Keratinocyte (primary cell): ENCODE measurements around the gene LY6G5B. TPM values are rescaled to one million over a fixed set of nuclear protein-coding genes. Genes with fewer than 3 reads are reported as not detected.

ENCODE experiments used
- DNase-seq: peaks from one replicate; pipeline ENCODE4 v3.0.0-alpha.2; 2011; ENCODE audit warnings: low read depth, missing footprints, low spot score
- FAIRE-seq: peaks from 2 replicates; lab custom pipeline; 2011; peaks lifted over from hg19 to GRCh38; lab: Jason Lieb, UNC
- H2AFZ ChIP-seq: 2 replicates; pipeline ENCODE4 v1.6.0; 2012; ENCODE audit warnings: low read length, control low read depth, inconsistent platforms; ENCODE audit not compliant: control insufficient read depth
- H3K27ac ChIP-seq: 2 replicates; pipeline ENCODE4 v1.5.1; 2011; ENCODE audit warnings: low read length; ENCODE audit not compliant: control insufficient read depth, insufficient read depth
- H3K27me3 ChIP-seq: 3 replicates; pipeline ENCODE4 v1.6.0; 2011; ENCODE audit warnings: low read length; ENCODE audit not compliant: control insufficient read depth, insufficient read depth; ENCODE audit errors: extremely low read depth
- H3K36me3 ChIP-seq, 2 experiments: 2 replicates in 1 of 2; 3 replicates in 1 of 2; pipeline ENCODE4 v1.5.1; 2011; ENCODE audit warnings: low read length in 2 of 2, mild to moderate bottlenecking in 1 of 2; ENCODE audit not compliant: control insufficient read depth in 2 of 2, insufficient read depth in 2 of 2; ENCODE audit errors: extremely low read depth in 1 of 2
- H3K4me1 ChIP-seq: 3 replicates; pipeline ENCODE4 v1.5.1; 2011; ENCODE audit warnings: low read length; ENCODE audit not compliant: control insufficient read depth, insufficient read depth; ENCODE audit errors: extremely low read depth
- H3K4me2 ChIP-seq: 3 replicates; pipeline ENCODE4 v1.6.0; 2011; ENCODE audit warnings: low read depth, low read length; ENCODE audit not compliant: control insufficient read depth, insufficient read depth; ENCODE audit errors: extremely low read depth
- H3K4me3 ChIP-seq, 3 experiments: fragments of 200-600 bp in 1 of 3; sonication (generic) in 1 of 3; 2 replicates in 2 of 3; 3 replicates in 1 of 3; pipeline ENCODE4 v1.5.1; 2011 to 2016; ENCODE audit warnings: low read length in 3 of 3, mild to moderate bottlenecking in 3 of 3, control low read depth in 2 of 3, inconsistent platforms in 1 of 3, low read depth in 1 of 3, mixed read lengths in 1 of 3, mixed run types in 1 of 3, moderate library complexity in 1 of 3; ENCODE audit not compliant: control insufficient read depth in 2 of 3, insufficient read depth in 2 of 3; ENCODE audit errors: extremely low read depth in 1 of 3
- H3K79me2 ChIP-seq: 2 replicates; pipeline ENCODE4 v1.6.0; 2012; ENCODE audit warnings: low read length; ENCODE audit not compliant: control insufficient read depth, insufficient read depth
- H3K9ac ChIP-seq: 3 replicates; pipeline ENCODE4 v1.6.0; 2011; ENCODE audit warnings: low read length; ENCODE audit not compliant: control insufficient read depth, insufficient read depth; ENCODE audit errors: extremely low read depth
- H3K9me1 ChIP-seq: 3 replicates; pipeline ENCODE4 v1.6.0; 2011; ENCODE audit warnings: low read length; ENCODE audit not compliant: control insufficient read depth, insufficient read depth; ENCODE audit errors: extremely low read depth
- H3K9me3 ChIP-seq: 2 replicates; pipeline ENCODE4 v1.5.1; 2012; ENCODE audit warnings: low read depth, low read length; ENCODE audit not compliant: control insufficient read depth
- H4K20me1 ChIP-seq: 3 replicates; pipeline ENCODE4 v1.6.0; 2011; ENCODE audit warnings: low read length; ENCODE audit not compliant: control insufficient read depth, insufficient read depth; ENCODE audit errors: extremely low read depth
- CTCF ChIP-seq, 3 experiments: IDR thresholded peaks in 1 of 3; conservative IDR thresholded peaks in 1 of 3; optimal IDR thresholded peaks in 1 of 3; 2 replicates in 2 of 3; 3 replicates in 1 of 3; pipeline versions ENCODE3 to v1.5.1; 2011; ENCODE audit warnings: low read length in 3 of 3, mild to moderate bottlenecking in 3 of 3, moderate library complexity in 2 of 3, control low read depth in 1 of 3, inconsistent platforms in 1 of 3; ENCODE audit not compliant: insufficient read depth in 2 of 3; ENCODE audit errors: extremely low read depth in 1 of 3
- EZH2 ChIP-seq: IDR thresholded peaks from one replicate; pipeline ENCODE4 v1.6.1; 2012; ENCODE audit warnings: inconsistent platforms, mild to moderate bottlenecking, low read length, moderate library complexity
- dilution Hi-C: fragments of 300-500 bp; cut with MboI; formaldehyde crosslinking; loops from one replicate; pipeline ENCODE4 v1.7.0; 2020; ENCODE audit warnings: low sequenced_read_pairs; ENCODE audit not compliant: extremely low pct_ligation_motif_present
- polyA plus RNA-seq, 5 experiments: library from polyadenylated mRNA; depleted of rRNA in 3 of 5; stranded (reverse) in 3 of 5; stranded (forward) in 1 of 5; unstranded in 1 of 5; fragments of >200 nt; gene quantifications; 1 replicate in 1 of 5; 2 replicates in 3 of 5; 3 replicates in 1 of 5; pipeline versions ENCODE4 v1.2.1 to v1.2.3, GENCODE V29; 2011 to 2012; ENCODE audit warnings: missing spikeins in 2 of 5, low read depth in 1 of 5, low replicate concordance in 1 of 5

LY6G5B gene
- polyA plus RNA-seq, 1 donor (not counting 4 experiments of a cell fraction or from before 2014, with no cell fraction given), result 5.2 TPM

DNA sequence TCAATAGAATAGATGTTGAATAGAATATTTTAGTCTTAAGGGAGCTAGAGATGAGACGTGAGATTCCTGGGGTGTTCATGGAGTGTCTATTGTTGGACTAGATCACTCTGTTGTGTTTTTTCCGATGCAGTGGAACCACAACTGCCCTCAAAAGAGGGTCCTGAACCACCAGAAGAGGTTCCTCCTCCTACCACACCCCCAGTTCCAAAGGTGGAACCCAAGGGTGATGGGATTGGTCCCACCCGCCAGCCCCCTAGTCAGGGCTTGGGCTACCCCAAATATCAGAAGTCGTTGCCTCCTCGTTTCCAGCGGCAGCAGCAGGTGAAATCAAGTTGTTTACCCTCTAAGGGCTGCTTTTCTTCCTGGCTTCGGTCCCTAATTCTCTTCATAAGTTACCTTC is 40.8 kb upstream of the LY6G5B start:
- Histone ChIP-seq H3K4me1 (no peaks in the 10 kb centered on the region), H3K27me3 (no peaks in the 10 kb centered on the region), H3K9ac (no peak overlapping the region), H3K4me3 (no peak overlapping the region), H3K9me3 (no peaks in the 10 kb centered on the region), H3K9me1 (no peaks in the 10 kb centered on the region), H2AFZ (no peak overlapping the region), H3K36me3 (peaks cover 81 to 93% of the 10 kb centered on the region in 2 experiments), H3K27ac (no peak overlapping the region), H3K79me2 (peaks cover 70% of the 10 kb centered on the region), H3K4me2 (no peak overlapping the region), H4K20me1 (peaks cover 17% of the 10 kb centered on the region)
- dilution Hi-C loops, result no loop called here
- DNase-seq, result no peak
- no peak for FAIRE-seq
- TF ChIP-seq EZH2, result no peak
- no peak for TF ChIP-seq CTCF (optimal IDR thresholded peaks at IDR 0.05 in 1 of 3, IDR thresholded peaks at IDR 0.05 in 1 of 3, conservative IDR thresholded peaks at IDR 0.05 in 1 of 3; ENCODE audit: extremely low read depth in 1 of 3, insufficient read depth in 2 of 3, low read length in 3 of 3)

GRCh38 chr6:31630177-31630934 is 39.4 kb upstream of the LY6G5B start:
- Histone ChIP-seq H3K4me1 (no peaks in the 10 kb centered on the region), H3K27ac (no peak overlapping the region), H3K9me3 (no peaks in the 10 kb centered on the region), H3K9me1 (no peaks in the 10 kb centered on the region), H3K9ac (no peak overlapping the region), H3K4me2 (no peak overlapping the region), H3K36me3 (peaks cover 84 to 92% of the 10 kb centered on the region in 2 experiments), H3K79me2 (peaks cover 57% of the 10 kb centered on the region), H4K20me1 (peaks cover 15% of the 10 kb centered on the region), H3K27me3 (no peaks in the 10 kb centered on the region), H3K4me3 (no peak overlapping the region), H2AFZ (no peak overlapping the region)
- DNase-seq (no peak), FAIRE-seq (no peak)
- TF ChIP-seq CTCF (optimal IDR thresholded peaks at IDR 0.05 in 1 of 3, IDR thresholded peaks at IDR 0.05 in 1 of 3, conservative IDR thresholded peaks at IDR 0.05 in 1 of 3; ENCODE audit: extremely low read depth in 1 of 3, insufficient read depth in 2 of 3, low read length in 3 of 3) (no peak), EZH2 (no peak)
- dilution Hi-C loops, result no loop called here
